GM19099 (cell line): Measurements from ENCODE around the gene DIP2C.

Experiments used
- POLR2A ChIP-seq: IDR thresholded peaks from 3 replicates; pipeline ENCODE4 v1.6.1; 2011; ENCODE audit warnings: low read depth; ENCODE audit not compliant: insufficient read length; ENCODE audit errors: extremely low read depth

The DIP2C gene

GRCh38 chr10:405648-406047, 283.8 kb downstream of the DIP2C start:
- no peak for TF ChIP-seq POLR2A

GRCh38 chr10:404991-405390, 284.5 kb downstream of the DIP2C start:
- TF ChIP-seq POLR2A = no peak

- no peak for TF ChIP-seq POLR2A
Observed at GRCh38 chr10:404346-404745, 285.1 kb downstream of the DIP2C start.

- no peak for TF ChIP-seq POLR2A
Observed at GRCh38 chr10:398954-399353, 290.5 kb downstream of the DIP2C start.

- TF ChIP-seq POLR2A = no peak
Observed at GRCh38 chr10:397321-398068, 292.0 kb downstream of the DIP2C start.

- no peak for TF ChIP-seq POLR2A
Observed at GRCh38 chr10:396535-397220, 292.8 kb downstream of the DIP2C start.

GRCh38 chr10:396107-396506, 293.4 kb downstream of the DIP2C start:
- no peak for TF ChIP-seq POLR2A

- no peak for TF ChIP-seq POLR2A
Observed at GRCh38 chr10:395665-396064, 293.8 kb downstream of the DIP2C start.

GRCh38 chr10:393787-394438, 295.6 kb downstream of the DIP2C start:
- TF ChIP-seq POLR2A = no peak

GRCh38 chr10:393106-393745, 296.2 kb downstream of the DIP2C start:
- no peak for TF ChIP-seq POLR2A

GRCh38 chr10:392705-393037, 296.8 kb downstream of the DIP2C start:
- TF ChIP-seq POLR2A = no peak

GRCh38 chr10:391847-392704, 297.4 kb downstream of the DIP2C start:
- no peak for TF ChIP-seq POLR2A

GRCh38 chr10:391305-391704, 298.2 kb downstream of the DIP2C start:
- TF ChIP-seq POLR2A = no peak

- no peak for TF ChIP-seq POLR2A
Observed at GRCh38 chr10:390449-391100, 298.9 kb downstream of the DIP2C start.
